HG02759 (cell line): ENCODE results near the gene PER1.

Source experiments
- ATAC-seq: cut with Tn5 transposase; IDR thresholded peaks from one replicate; pipeline ENCODE4 v1.9.1; 2021; ENCODE audit warnings: mild to moderate bottlenecking, moderate library complexity; ENCODE audit not compliant: unreplicated experiment

The PER1 gene

GRCh38 chr17:8153957-8154607, 1.9 kb upstream of the PER1 start:
- no peak for ATAC-seq

DNA sequence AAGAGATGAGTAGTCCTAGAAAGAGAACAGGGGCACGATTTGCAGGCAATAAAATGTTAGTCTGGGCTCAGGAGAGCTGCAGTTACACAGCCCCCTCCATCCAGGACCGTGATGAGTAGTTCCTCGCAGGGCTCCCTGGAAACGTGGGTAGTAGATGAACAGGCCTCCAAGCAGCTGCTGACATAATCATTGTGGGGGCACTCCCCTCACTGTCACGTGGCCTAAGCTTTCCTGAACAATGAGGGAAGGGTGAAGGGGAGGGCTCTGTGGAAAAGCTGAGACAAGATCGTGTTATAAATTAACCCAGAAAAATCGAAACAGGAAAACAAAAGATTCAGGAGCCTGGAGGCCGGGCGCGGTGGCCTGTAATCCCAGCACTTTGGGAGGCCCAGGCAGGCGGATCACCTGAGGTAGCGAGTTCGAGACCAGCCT, 1.3 kb upstream of the PER1 start:
- ATAC-seq: no peak

DNA sequence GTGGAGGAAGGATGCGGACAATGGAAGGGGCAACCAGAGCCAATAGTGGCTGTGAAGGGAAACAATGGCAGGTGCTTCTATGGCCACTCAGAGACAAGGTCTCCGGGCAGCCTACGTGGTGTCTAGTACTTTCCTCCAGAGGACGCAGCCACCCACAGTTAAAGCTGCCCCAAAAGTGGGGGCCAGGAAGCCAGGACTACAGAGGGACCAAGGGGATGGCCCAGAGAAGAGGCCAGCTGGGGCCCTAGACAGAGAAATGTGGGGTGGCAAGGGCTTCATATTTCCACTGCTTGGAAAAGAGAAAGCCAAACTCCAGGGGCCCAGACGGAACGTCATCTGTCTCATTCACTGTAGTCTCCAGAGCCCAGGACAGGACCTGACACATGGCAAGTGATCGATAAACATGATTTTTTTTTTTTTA, 837 bp upstream of the PER1 start:
- ATAC-seq: no peak

- no peak for ATAC-seq
These were observed 528 bp downstream of the PER1 start for GRCh38 chr17:8151641-8152111.

DNA sequence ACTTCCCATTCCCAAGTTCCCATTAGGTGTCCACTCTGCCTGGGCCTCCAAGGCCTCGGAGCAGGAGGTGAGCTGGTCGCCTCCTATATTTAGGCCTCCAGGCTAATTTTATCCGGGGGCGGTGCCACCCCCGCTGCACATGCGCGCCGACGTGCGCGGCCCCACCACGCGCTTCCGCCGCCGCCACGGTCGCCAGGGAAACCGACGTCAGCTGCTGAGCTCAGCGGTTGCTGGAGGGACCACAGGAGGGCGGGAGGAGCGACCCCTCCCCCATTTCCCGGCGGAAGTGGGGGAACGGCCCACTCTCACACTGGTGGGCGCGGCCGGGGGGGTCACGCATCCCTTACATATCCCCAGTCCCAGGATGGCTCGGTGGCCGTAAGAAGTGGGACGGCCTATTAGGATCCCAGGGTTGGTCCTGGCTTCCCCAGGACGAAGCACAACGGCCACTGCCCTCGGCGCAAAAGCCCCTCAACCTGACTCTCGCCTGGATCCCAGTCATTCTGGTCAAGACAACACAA, 1.0 kb downstream of the PER1 start:
- peak; percentile 70 for ATAC-seq

GRCh38 chr17:8150194-8151119, 1.7 kb downstream of the PER1 start:
- ATAC-seq: no peak

DNA sequence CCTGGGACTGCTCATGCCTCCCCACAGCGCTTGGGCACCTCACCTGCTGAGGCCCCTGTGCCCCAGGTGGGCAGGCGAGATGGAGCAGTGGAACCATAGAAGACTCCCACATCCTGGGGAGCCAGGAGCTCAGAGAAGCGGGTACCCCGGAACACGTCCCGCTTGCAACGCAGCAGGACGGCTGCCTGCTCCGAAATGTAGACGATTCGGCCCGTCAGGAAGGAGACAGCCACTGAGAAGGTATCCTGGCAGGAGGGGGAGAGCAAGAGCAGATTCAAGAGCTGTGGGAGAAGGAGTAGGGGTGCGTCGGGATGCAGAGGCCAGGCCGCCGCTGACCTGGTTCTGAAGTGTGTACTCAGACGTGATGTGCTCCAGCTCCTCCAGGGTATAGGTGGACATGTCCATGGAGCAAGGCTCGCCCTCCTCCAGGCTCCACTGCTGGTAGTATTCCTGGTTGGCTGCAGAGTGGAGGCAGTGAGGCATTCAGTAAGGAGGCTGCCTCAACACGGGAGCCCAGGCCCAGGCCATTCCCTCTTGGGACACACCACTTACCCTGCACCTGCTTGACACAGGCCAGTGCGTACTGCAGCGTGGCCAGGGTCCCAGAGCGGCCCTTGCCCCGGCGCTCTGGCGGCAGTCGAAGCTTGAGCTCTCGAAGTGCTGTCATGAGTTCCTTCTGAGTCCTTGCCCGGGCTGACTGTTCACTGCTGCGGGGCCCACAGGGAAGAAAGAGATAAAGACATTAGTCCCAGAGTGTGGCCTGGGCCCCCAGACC, 2.6 kb downstream of the PER1 start:
- ATAC-seq: no peak

GRCh38 chr17:8148560-8148959, 3.6 kb downstream of the PER1 start:
- no peak for ATAC-seq

DNA sequence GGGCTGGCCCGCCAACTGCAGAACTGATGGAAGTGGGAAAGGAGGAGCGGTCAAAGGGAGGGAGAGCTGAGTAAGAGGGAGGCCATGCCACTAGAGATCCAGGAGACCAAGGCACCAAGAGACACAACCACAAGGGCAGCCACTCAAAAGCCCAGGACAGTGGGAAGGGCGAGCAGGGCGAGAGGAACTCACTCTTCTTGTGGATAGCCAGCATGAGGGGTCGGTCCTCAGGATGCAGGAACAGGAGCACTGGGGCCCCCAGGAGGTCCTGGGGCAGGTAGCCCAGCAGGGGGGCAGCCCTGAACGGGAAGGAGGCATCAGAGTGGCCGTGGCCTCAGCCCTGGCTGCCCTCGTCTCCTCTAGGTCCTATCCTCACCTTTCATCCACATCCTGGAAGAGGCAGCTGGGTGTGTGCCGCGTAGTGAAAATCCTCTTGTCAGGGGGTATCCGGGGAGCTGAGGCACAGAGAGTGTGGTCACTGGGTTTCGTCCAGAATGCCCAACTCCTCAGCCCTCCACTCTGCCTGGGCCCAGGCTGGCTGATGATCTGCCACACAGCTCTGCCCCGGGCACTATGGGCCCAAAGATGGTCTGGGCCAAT, 4.3 kb downstream of the PER1 start:
- no peak for ATAC-seq

DNA sequence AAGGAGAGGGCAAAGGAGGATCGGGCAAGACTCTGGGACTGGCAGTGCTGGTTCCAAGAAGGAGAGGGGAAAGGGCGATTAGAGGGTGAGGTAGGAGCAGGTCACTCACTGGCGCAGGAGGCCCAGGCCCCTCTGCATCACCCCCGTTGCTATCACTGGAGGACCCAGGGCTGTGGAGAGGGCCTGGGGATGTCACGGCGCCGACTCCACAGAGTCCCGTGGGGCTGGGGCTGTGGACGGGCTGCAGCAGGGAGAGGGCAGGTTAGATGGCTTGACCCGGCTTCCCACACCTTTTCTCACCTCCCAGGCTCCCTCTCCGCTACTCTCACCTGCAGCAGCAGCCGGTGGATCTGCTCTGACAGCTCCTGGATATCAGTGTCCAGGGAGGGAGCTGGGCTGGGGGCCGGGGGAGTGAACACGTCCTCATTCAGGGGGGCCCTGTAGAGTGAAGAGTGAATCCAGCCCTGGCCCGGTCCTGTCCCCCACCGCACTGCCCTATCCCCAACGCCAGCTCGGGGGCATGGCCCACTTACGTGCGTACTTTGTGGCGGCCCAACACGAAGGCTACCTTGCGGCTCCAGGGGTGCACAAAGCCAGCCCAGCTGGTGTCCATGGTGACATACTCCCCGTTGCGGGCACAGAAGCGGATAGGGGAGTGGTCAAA, 4.9 kb downstream of the PER1 start:
- no peak for ATAC-seq

DNA sequence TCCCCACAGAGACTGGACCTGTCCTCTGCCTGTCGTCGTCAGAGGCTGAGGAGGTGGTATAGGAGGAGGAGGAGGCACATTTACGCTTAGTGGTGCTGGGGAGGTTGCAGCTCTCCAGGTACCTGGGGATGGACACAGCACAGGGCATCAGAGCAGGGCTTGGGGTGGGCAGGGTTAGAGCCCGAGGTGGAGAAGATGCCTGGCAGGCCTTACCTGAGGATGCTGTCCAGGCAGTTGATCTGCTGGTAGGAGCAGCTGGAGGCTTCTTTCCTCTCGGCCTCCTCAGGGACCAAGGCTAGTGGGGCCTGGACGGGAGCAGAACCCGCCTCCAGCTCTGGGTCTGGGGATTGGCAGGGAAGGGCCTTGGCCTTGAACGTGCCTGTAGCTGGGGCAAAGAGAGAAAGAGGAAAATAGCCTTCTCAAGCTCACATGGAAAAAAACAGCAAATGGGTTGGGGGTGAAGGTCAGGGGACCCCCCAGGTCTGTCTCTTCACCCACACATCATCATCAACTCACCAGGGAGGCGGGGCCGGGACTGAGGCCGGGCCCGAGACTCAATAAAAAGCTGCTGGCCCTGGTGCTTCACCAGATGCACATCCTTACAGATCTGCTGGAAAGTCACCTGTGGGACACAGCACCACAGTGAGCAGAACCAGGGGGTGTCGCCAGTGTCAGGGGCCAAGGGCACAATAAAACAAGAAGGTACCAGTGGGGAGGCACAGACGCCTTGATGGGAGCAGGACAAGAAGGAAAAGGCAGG, 5.6 kb downstream of the PER1 start:
- no peak for ATAC-seq

DNA sequence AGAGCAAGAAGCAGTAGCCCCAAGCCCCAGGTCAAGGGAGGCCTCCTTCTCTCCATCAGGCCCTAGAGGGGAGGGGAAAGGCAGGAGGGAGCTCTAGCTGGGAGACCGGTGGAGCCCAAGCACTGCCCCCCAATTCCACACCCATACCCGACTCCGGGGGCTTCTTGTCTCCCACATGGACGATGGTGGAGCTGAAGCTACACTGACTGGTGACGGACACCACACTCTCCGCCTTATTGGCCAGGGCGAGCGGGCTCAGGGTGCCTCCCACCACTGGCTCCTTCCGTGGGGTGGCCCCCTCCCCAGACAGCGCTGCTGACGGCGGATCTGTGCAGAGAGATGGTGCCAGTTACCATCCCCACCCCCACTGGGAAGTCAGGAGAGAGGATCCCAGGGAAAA, 6.4 kb downstream of the PER1 start:
- ATAC-seq: no peak

- ATAC-seq: no peak
These were observed 7.6 kb downstream of the PER1 start for GRCh38 chr17:8144401-8145231.

DNA sequence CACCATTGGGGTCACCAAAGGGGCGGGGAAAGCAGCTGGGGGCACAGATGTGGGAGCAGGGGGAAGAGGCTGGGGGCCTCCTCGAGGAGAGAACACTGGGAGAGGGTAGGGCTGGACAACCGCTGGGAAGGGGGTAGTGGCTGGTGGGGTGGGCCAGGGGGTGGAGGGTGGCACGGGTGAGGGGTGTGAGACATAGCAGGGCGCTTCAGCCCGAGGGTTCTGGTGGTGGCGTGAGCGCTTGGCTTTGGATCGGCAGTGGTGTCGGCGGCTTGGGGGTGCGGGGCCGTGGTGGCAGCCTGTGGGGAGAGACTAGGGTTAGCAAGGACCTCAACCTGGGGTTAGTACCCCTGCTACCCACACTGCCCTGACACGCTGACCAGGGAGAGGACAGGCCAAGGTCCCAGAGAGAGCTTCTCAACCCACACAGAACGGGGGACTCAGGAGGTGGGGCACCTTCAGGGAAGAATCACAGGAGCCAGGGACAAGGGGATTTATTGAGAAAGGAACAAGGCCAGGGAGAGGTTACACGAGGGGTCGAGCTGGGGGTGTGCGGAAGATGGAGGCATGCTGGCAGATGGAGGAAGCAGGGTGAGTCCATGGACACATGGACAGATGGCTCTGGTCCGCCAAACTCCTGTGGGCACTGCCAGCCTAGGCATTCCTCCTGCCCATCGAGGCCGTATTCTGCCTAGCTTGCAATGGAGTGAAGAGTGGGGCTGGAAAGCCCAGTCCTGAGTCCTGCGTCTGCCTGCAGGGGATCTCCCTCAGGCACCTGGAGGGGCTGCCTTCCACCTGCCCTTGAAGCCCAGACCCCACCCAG, 8.4 kb downstream of the PER1 start:
- ATAC-seq: no peak

GRCh38 chr17:8142887-8143580, 9.2 kb downstream of the PER1 start:
- ATAC-seq: no peak

GRCh38 chr17:8142158-8142886, 9.9 kb downstream of the PER1 start:
- ATAC-seq: no peak
